Endothelial cell of umbilical vein (primary cell): ENCODE measurements around the gene RNF126.

ENCODE experiments used
- CTCF ChIP-seq, 2 donors: IDR thresholded peaks; 1 replicate in 1 of 2; 2 replicates in 1 of 2; pipeline ENCODE4 v1.5.1; 2011; ENCODE audit warnings: low read length in 2 of 2, mild to moderate bottlenecking in 2 of 2, moderate library complexity in 2 of 2, control low read depth in 1 of 2, inconsistent platforms in 1 of 2, low read depth in 1 of 2; ENCODE audit not compliant: insufficient read depth in 1 of 2; ENCODE audit errors: extremely low read depth in 1 of 2
- POLR2AphosphoS5 ChIP-seq: IDR thresholded peaks from 2 replicates; pipeline ENCODE4 v1.6.1; 2012; ENCODE audit warnings: low read depth, mild to moderate bottlenecking, control low read depth, low read length, moderate library complexity; ENCODE audit not compliant: insufficient read depth

- TF ChIP-seq CTCF (IDR thresholded peaks at IDR 0.05; ENCODE audit: extremely low read depth in 1 of 2, insufficient read depth in 1 of 2, low read depth in 1 of 2, low read length in 2 of 2) = no peak
- no peak for TF ChIP-seq POLR2AphosphoS5
Observed at GRCh38 chr19:687569-688166, 24.7 kb upstream of the RNF126 start.
